Activated CD8-positive, alpha-beta T cell treated with anti-CD3 and anti-CD28 coated beads, Interleukin-2, amount 10 ng/mL, durations not matched to agents 7 days and 5 days (primary cell): ENCODE results near the gene MAN2A1. TPM values are rescaled to one million over a fixed set of nuclear protein-coding genes. Genes with fewer than 3 reads are reported as not detected.
A peak's percentile ranks its signal among the peaks of the same experiment; 100 is the strongest.

ENCODE experiments used
- ATAC-seq: fragments of 150-1000 bp; cut with Tn5 transposase; one replicate; pipeline ENCODE4 v1.10.0; 2021; ENCODE audit warnings: moderate library complexity
- CTCF ChIA-PET: fragments of 350-600 bp; sonication (Branson Sonifier 250); formaldehyde crosslinking; loops from one replicate; lab custom pipeline; 2021; ENCODE audit warnings: antibody characterized with exemption; lab: Charles Lee
- POLR2A ChIA-PET: fragments of 350-600 bp; sonication (Branson Sonifier 250); formaldehyde crosslinking; loops from one replicate; lab custom pipeline; 2021; ENCODE audit warnings: antibody characterized with exemption; lab: Charles Lee
- DNase-seq: peaks from one replicate; pipeline ENCODE4 v3.0.0-alpha.2; 2020
- H3K27ac Mint-ChIP-seq: one replicate; pipeline ENCODE4 v1.8.0; 2021; ENCODE audit warnings: mild to moderate bottlenecking, mixed read lengths
- H3K27me3 Mint-ChIP-seq: one replicate; pipeline ENCODE4 v1.8.0; 2021; ENCODE audit warnings: low read depth, mixed read lengths
- H3K36me3 Mint-ChIP-seq: one replicate; pipeline ENCODE4 v1.8.0; 2021; ENCODE audit warnings: low read depth, mixed read lengths
- H3K4me1 Mint-ChIP-seq: one replicate; pipeline ENCODE4 v1.8.0; 2021; ENCODE audit warnings: low read depth, mixed read lengths
- H3K4me3 Mint-ChIP-seq: one replicate; pipeline ENCODE4 v1.8.0; 2021; ENCODE audit warnings: mild to moderate bottlenecking, mixed read lengths
- H3K9me3 Mint-ChIP-seq: one replicate; pipeline ENCODE4 v1.8.0; 2022; ENCODE audit warnings: mixed read lengths; ENCODE audit not compliant: insufficient read depth
- total RNA-seq, 2 experiments: library from RNA; stranded (reverse); gene quantifications; one replicate each; pipeline ENCODE4 v1.2.3, GENCODE V29; 2021

The MAN2A1 gene
- total RNA-seq, 2 experiments from 2014 or later = 26.3 to 28.3 TPM

DNA sequence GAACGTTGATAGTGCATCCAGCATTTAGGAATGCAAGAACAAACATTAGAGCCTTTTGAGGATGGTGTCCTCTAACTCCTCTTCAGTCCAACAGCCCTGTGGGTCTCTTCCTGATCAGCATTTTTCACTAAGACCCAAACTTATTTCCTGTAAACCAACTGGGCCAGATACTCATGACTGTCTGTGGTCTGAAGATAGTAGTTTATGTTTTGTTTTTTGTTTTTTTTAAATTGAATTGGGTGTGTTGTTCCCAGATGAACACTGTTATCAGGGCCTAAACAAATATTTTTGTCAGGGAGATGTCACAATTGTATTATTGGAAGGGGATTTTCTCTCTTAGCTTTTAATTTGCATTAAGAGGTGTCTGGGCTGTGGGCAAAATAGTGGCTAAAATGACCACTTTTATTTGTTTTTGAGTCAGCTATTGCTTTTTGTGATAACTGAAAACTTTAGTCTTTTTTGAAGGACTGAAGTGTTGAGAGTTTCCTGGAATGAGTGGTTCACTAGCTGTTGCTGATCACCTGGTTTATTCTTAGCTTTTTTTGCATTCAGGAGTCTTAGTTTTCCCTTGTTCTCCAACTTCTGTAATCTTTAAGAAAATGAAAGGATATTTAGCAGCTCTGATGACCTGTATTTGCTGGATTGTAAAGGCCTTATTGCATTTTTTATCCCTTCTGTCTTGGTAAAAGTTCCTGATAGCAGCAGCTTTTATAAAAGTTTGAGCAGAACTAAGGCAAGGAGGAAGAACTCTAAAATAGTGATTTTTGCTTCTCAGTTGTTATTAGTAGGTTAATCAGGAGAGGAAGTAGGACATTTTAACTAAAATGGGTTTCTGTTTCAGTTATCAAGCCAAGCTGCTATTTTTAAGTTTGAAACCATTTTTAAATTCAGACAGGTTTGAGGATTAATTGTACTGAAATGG lies 5.5 kb downstream of the MAN2A1 start:
- no peaks in the 10 kb centered on the region for H3K9me3 Mint-ChIP-seq
- DNase-seq (no peak), ATAC-seq (no peak)
- peaks cover 68% of the 10 kb centered on the region for H3K4me1 Mint-ChIP-seq
- peaks cover 46% of the 10 kb centered on the region for H3K36me3 Mint-ChIP-seq
- ChIA-PET CTCF (interaction anchor here (0.7 to 1.3 kb wide), 4 partner anchors 10 to 369 kb away, joined by 3 to 6 read pairs (median 4); no protein-coding TSS in a partner anchor), POLR2A (interaction anchor here (0.7 kb wide), 1 partner anchor 162 kb away, joined by 3 read pairs; no protein-coding TSS in a partner anchor)
- peak overlapping the region; percentile 69 for H3K27ac Mint-ChIP-seq
- peak overlapping the region; percentile 34 for H3K4me3 Mint-ChIP-seq
- H3K27me3 Mint-ChIP-seq = no peaks in the 10 kb centered on the region

DNA sequence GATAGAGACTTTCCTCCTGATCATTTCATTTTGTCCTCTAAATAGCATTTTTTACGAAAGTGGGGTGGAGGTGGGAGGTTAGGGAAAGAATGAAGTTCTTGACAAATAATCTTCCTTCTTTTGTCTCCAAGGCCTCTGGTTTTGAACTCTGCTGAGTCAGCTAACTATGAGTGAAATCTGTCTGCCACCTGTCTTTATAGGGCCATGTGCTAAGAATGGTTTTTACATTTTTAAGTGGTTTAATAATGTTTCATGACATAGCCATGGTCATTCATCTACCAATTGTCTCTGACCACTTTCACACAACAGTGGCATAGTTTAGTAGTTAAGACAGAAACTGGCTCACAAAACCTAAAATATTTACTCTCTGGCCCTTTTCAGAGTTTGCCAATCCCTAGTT lies 7.6 kb downstream of the MAN2A1 start:
- ChIA-PET CTCF (no interaction called here), POLR2A (no interaction called here)
- ATAC-seq (no peak), DNase-seq (no peak)
- Mint-ChIP-seq H3K36me3 (peaks cover 48% of the 10 kb centered on the region), H3K27ac (no peak overlapping the region), H3K4me1 (peaks cover 67% of the 10 kb centered on the region), H3K9me3 (no peaks in the 10 kb centered on the region), H3K4me3 (no peak overlapping the region), H3K27me3 (no peaks in the 10 kb centered on the region)

DNA sequence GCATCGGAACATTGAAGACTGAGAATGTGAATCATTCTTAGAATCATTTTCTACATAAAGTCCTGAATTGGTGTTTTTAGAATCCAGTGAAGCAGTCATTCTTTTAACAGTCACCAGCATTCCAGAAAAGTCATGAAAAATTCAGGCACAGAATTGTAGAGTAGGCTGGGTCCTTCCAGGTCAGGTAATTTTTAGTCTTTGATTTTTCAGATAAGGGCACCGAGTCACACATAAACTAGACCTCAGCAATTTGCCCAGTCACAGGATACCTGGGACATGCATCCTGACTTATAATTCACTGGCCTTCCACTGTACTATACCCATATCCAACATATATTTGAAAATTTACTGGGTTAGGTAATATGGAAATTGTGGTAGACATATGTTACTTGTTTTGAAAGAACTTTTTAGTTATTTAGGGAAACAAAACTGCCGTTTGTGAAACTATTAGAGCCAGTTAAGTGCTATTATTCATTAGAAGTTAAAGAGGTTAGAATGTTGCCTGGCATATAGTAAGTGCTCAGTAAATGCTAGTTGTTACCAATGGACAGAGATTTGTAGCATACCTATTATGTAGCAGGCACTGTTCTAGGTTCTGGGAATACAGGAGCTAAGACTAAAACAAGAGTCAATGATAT lies 10.9 kb downstream of the MAN2A1 start:
- H3K27me3 Mint-ChIP-seq = no peaks in the 10 kb centered on the region
- peaks cover 41% of the 10 kb centered on the region for H3K36me3 Mint-ChIP-seq
- ChIA-PET CTCF (interaction anchor here (1.3 to 1.7 kb wide), 3 partner anchors 10 to 12 kb away, joined by 3 to 4 read pairs (median 4); partner anchors contain the start of gene MAN2A1), POLR2A (interaction anchor here (0.6 to 1.1 kb wide), 2 partner anchors 11 to 414 kb away, joined by 3 to 4 read pairs; partner anchors contain the start of gene MAN2A1)
- DNase-seq (no peak), ATAC-seq (no peak)
- peaks cover 34% of the 10 kb centered on the region for H3K4me1 Mint-ChIP-seq
- H3K4me3 Mint-ChIP-seq = no peak overlapping the region
- H3K27ac Mint-ChIP-seq = no peak overlapping the region
- H3K9me3 Mint-ChIP-seq = no peaks in the 10 kb centered on the region

DNA sequence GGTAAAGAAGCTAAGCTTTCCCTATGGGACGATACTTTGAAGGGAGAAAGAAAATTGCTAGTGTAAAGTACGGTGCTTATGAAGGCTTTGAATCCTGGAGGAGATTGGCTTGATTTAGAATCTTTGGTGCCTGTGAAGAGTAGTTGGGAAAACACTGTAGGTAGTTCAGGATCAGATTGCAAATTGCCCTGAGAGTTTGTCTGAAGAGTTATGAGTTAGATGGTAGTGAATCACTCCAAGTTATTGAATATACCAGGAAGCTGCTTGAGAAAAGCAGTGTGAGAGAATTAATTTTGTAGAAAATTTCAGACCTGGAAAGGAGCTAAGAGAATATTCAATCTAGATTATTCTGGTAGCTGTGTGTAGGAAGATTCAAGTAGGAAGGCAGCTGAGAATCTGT lies 11.5 kb downstream of the MAN2A1 start:
- H3K27ac Mint-ChIP-seq = no peak overlapping the region
- no peak for DNase-seq
- no peak for ATAC-seq
- peaks cover 30% of the 10 kb centered on the region for H3K4me1 Mint-ChIP-seq
- CTCF ChIA-PET = interaction anchor here (0.8 to 1.7 kb wide), 5 partner anchors 9 to 69 kb away, joined by 3 to 5 read pairs (median 4); partner anchors contain the start of gene MAN2A1
- no peaks in the 10 kb centered on the region for H3K27me3 Mint-ChIP-seq
- H3K9me3 Mint-ChIP-seq = no peaks in the 10 kb centered on the region
- peaks cover 42% of the 10 kb centered on the region for H3K36me3 Mint-ChIP-seq
- no peak overlapping the region for H3K4me3 Mint-ChIP-seq
- POLR2A ChIA-PET = interaction anchor here (1.1 kb wide), 1 partner anchor 12 kb away, joined by 4 read pairs; the partner anchor contains the start of gene MAN2A1

DNA sequence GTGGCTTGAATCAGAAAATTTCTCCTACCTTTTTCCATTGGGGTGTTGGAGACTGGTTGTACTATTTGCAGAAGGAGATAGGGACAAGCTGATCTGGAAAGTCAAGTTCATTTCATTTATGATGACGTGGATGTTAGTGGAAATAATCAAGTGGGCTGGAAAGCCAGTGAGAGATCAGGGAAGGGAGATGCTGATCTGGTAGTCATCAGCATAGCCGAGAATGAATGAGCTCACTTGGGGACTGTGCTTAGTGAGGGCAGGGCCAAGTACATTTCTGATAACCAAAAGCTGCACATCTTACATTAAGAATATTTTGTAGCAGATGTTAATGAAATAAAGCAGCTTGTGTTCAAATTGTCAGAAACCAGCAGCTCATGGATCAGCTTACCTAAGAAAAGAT lies 12.1 kb downstream of the MAN2A1 start:
- POLR2A ChIA-PET = interaction anchor here (1.1 kb wide), 1 partner anchor 12 kb away, joined by 4 read pairs; the partner anchor contains the start of gene MAN2A1
- no peak overlapping the region for H3K27ac Mint-ChIP-seq
- no peak overlapping the region for H3K4me3 Mint-ChIP-seq
- CTCF ChIA-PET = interaction anchor here (0.8 to 1.7 kb wide), 5 partner anchors 9 to 70 kb away, joined by 3 to 5 read pairs (median 4); partner anchors contain the start of gene MAN2A1
- peaks cover 41% of the 10 kb centered on the region for H3K36me3 Mint-ChIP-seq
- H3K4me1 Mint-ChIP-seq = peaks cover 25% of the 10 kb centered on the region
- no peaks in the 10 kb centered on the region for H3K27me3 Mint-ChIP-seq
- H3K9me3 Mint-ChIP-seq = no peaks in the 10 kb centered on the region
- DNase-seq (no peak), ATAC-seq (no peak)

DNA sequence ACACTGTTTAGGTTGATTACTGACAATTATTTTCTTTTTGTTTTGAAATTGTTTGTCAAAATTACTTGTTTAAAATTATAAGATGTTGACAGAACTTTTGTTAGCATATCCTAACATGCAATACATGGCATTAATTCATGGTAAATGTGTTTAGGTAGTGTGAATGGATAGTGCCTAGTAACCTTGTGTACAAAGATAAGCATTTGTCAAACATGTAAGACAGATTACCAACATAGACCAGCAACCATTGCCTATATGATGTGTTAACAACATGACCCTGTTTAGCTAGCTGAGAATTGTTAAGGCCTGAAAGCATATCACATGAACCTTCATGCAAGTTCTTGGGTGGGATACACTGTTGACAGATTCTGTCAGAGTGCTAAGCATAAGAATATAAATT lies 13.4 kb downstream of the MAN2A1 start:
- DNase-seq = no peak
- CTCF ChIA-PET = no interaction called here
- no peak for ATAC-seq
- no peaks in the 10 kb centered on the region for H3K9me3 Mint-ChIP-seq
- peaks cover 30% of the 10 kb centered on the region for H3K36me3 Mint-ChIP-seq
- H3K4me3 Mint-ChIP-seq = no peak overlapping the region
- H3K4me1 Mint-ChIP-seq = peaks cover 15% of the 10 kb centered on the region
- no peak overlapping the region for H3K27ac Mint-ChIP-seq
- H3K27me3 Mint-ChIP-seq = no peaks in the 10 kb centered on the region
- POLR2A ChIA-PET = no interaction called here

DNA sequence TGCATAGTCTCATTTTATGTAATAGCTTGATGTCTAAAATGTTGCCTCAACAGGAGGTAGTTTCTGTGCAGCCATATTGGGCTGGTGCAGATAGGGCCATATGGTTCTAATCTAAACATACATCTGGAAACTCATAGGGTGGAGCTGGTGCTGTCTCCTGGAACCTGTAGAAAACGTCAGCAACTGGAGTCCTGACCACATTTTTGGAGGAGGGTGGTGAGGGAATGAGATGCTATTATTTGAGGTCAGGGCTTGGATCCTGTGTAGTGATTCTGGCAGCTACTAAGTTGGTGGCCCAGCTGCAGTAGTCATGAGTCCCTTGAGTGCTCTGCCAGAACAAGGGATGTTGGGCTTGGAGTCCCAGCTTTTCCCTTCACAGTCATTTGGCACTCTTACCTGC lies 14.1 kb downstream of the MAN2A1 start:
- Mint-ChIP-seq H3K4me1 (peaks cover 13% of the 10 kb centered on the region), H3K9me3 (no peaks in the 10 kb centered on the region), H3K27me3 (no peaks in the 10 kb centered on the region), H3K27ac (no peak overlapping the region), H3K36me3 (peaks cover 25% of the 10 kb centered on the region), H3K4me3 (no peak overlapping the region)
- no peak for ATAC-seq
- DNase-seq = no peak
- CTCF ChIA-PET = interaction anchor here (1.8 kb wide), 1 partner anchor 15 kb away, joined by 5 read pairs; no protein-coding TSS in a partner anchor
- POLR2A ChIA-PET = no interaction called here

DNA sequence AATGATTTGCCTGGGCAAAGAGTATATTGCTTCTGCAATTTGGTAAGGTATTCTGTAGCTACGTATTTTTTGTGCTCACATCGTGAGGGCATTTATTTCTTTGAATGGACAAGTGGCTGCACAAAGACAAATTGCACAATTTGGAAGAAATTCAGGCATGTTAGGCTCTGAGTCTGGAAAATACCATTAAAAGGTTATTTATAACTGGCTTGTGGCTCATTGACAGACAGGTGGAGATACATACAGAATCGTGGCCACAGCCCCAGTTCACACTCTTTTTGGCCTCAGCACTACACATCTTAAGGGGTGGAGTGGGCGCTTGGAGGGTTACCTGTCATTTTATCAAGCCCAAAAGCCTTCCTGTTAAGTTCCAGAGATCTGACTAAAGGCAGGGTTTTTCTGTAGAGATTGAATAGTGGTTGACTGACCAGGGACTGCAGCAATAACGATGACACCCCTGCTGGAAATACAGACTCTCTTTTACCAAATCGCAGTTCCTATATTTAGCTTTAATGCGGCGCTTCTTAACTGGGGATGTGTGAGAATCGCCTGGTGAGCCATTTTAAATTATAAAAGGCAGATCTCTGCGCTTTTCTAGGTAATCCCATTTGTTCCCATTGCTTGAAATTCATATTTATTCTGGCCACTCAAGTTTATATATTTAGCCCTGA lies 14.7 kb downstream of the MAN2A1 start:
- Mint-ChIP-seq H3K9me3 (no peaks in the 10 kb centered on the region), H3K4me1 (peaks cover 13% of the 10 kb centered on the region), H3K27me3 (no peaks in the 10 kb centered on the region), H3K27ac (no peak overlapping the region), H3K4me3 (no peak overlapping the region), H3K36me3 (peaks cover 22% of the 10 kb centered on the region)
- DNase-seq (no peak), ATAC-seq (no peak)
- ChIA-PET CTCF (interaction anchor here (1.2 to 1.8 kb wide), 2 partner anchors 9 to 16 kb away, joined by 3 to 5 read pairs; no protein-coding TSS in a partner anchor), POLR2A (no interaction called here)

DNA sequence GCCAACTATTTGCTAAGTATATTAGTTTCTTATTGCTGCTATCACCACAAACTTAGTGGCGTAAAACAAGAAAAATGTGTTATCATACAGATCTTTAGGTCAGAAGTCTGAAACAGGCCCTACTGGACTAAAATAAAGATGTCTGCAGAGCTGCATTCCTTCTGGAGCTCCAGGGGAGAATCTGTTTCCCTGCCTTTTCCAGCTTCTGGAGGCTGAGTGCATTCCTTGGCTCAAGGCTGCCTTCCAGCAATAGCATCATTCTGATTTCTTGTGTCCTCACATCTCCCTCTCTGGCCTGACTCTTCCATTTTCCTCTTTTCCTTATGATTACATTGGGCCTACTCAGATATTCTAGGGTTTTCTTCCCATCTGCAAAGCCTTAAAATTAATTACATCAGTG lies 15.9 kb downstream of the MAN2A1 start:
- Mint-ChIP-seq H3K4me3 (no peak overlapping the region), H3K36me3 (peaks cover 13% of the 10 kb centered on the region), H3K4me1 (peaks cover 7% of the 10 kb centered on the region), H3K27ac (no peak overlapping the region), H3K27me3 (no peaks in the 10 kb centered on the region), H3K9me3 (no peaks in the 10 kb centered on the region)
- DNase-seq (no peak), ATAC-seq (no peak)
- CTCF ChIA-PET = interaction anchor here (1.2 kb wide), 1 partner anchor 10 kb away, joined by 3 read pairs; no protein-coding TSS in a partner anchor
- POLR2A ChIA-PET = no interaction called here

DNA sequence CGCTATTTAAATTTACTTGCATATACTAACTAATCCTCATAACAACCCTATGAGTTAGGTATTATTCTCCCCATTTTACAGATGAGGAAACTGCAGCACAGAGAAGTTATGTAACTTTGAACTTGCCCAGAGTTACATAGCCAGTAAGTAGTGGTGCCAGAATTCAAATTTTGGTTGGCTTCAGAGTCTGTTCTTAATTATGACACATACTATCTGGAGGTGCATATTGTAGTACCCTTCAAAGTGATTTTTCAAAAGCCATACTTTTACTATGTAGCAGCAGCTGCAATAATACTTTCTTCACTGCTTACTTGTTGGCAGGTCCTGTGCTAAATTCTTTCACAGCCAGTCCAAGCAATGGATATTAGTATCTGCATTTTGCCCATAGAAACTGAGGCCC lies 16.4 kb downstream of the MAN2A1 start:
- CTCF ChIA-PET = no interaction called here
- Mint-ChIP-seq H3K9me3 (no peaks in the 10 kb centered on the region), H3K27me3 (no peaks in the 10 kb centered on the region), H3K4me1 (peaks cover 8% of the 10 kb centered on the region), H3K36me3 (peaks cover 10% of the 10 kb centered on the region), H3K4me3 (no peak overlapping the region), H3K27ac (no peak overlapping the region)
- ATAC-seq = no peak
- DNase-seq = no peak
- POLR2A ChIA-PET = no interaction called here

DNA sequence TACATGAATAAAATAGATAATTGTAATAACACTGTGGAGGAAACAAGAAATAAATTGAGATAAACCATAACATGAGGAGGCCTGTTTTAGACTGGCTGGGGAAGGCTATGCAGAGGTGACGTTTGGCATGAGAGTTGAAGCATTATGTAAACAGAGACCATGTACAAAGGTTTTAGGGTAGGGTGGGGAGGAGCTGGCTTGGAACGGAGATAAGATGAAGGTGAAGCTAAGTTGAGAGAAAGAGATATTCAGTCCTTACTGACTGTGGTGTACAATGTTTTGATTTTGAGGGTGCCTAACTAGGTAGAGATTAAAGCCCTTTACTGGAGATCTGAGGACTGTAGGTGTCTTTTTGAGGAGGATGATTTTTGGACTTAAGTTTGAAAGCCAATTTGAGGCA lies 17.8 kb downstream of the MAN2A1 start:
- H3K27ac Mint-ChIP-seq = no peak overlapping the region
- H3K9me3 Mint-ChIP-seq = no peaks in the 10 kb centered on the region
- ATAC-seq = no peak
- H3K4me3 Mint-ChIP-seq = no peak overlapping the region
- DNase-seq = no peak
- POLR2A ChIA-PET = no interaction called here
- H3K36me3 Mint-ChIP-seq = peaks cover 6% of the 10 kb centered on the region
- H3K27me3 Mint-ChIP-seq = no peaks in the 10 kb centered on the region
- peaks cover 9% of the 10 kb centered on the region for H3K4me1 Mint-ChIP-seq
- CTCF ChIA-PET = interaction anchor here (1.2 kb wide), 1 partner anchor 18 kb away, joined by 3 read pairs; the partner anchor contains the start of gene MAN2A1
